ENCODE results near the gene CP.
"Not testable (repeated sequence)": the region's sequence is repeated elsewhere in the genome, so short reads cannot be mapped to it uniquely, and the experiment has no call there.

Gene CP

DNA sequence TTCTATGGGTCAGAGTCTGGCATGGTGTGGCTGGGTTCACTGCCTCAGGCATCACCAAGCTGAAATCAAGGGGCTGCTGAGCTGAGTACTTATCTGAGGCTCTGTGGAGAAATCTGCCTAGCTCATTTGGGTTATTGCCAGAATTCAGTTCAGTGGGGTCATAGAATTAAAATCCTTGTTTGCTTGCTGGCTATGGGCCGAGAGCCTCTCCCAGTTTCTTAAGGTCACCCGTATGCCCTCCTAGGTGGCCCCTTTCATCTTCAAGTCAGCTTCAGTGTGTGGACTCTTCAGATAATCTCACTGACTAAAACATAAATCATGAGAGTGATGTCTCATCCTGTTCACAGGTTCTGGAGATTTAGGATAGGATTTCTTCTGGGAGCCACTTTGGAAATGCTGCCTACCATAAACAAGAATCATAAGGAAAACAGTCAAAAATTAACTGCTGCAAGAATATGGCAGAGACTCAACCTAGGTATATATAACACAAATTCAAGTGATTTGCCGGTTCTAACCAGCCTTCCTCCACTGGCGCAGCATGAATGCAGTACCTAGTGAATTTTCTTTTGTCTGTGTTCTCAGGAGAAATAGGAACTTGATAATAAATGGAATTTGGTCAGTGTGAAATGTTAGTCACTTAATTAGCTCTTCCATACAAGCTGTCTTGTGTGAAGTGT lies 5.3 kb downstream of the CP start:
- H3K4me1 ChIP-seq: peaks cover 14% of the 10 kb centered on the region
- DNase-seq (ENCODE audit: low spot score in 2 of 2): no peak

DNA sequence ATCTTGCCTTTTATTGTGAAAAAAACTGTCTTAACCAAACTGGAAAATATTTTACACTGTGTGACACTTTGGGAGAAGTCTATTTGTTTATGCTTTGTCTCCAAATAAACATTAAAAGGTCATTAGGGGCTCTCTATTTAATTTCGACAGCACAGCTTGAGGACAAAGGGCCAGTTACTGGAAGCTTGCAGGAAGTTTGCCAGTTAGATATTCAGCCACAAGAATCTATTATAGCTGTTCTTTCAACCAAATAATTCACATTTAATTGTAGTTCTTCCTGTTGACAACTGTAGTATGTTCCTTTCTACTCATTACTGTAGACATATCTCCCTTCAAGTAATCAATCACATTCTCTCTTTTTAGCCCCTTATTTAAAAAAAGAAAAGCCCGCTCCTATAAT lies 6.1 kb downstream of the CP start:
- no peaks in the 10 kb centered on the region for H3K27me3 ChIP-seq (ENCODE audit: low read depth)
- H3K9me3 ChIP-seq: no peaks in the 10 kb centered on the region
- DNase-seq (ENCODE audit: low spot score in 2 of 2): no peak
- H3K4me3 ChIP-seq: no peak overlapping the region
- no peaks in the 10 kb centered on the region for H3K36me3 ChIP-seq (replicated peaks)
- in situ Hi-C loops (cut with MboI; ENCODE audit: low sequenced_read_pairs): no loop called here
- H3K4me1 ChIP-seq: peaks cover 6% of the 10 kb centered on the region; the same call in 1 of the 2 replicates

More for the DNA sequence above, 5.3 kb downstream of the CP start:
- in situ Hi-C loops (cut with MboI; ENCODE audit: low sequenced_read_pairs): no loop called here
- no peak overlapping the region for H3K4me3 ChIP-seq
- H3K36me3 ChIP-seq (replicated peaks): no peaks in the 10 kb centered on the region
- no peaks in the 10 kb centered on the region for H3K9me3 ChIP-seq
- H3K27me3 ChIP-seq (ENCODE audit: low read depth): no peaks in the 10 kb centered on the region

DNA sequence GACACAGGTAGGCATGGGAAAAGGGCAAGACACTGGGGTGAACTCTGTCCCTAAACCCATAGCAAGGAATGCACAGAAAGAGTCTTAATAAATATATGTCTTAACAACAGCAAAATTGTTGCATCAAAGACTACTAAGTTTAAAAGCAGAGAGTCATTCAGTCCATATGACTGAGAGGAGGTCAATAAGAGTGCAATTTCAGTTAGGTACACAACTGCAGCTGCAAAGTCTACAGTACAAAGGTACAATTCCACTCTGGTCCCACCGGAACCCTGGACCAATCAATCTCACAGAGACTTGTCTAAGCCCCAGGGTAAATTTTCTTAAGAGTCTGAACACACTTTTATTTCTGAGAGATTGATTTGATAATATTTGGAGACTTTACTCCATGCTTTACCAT lies 6.9 kb downstream of the CP start:
- no peaks in the 10 kb centered on the region for H3K9me3 ChIP-seq
- H3K27me3 ChIP-seq (ENCODE audit: low read depth): no peaks in the 10 kb centered on the region
- no peaks in the 10 kb centered on the region for H3K36me3 ChIP-seq (replicated peaks)
- H3K4me3 ChIP-seq: no peak overlapping the region
- peaks cover 6% of the 10 kb centered on the region; the same call in 1 of the 2 replicates for H3K4me1 ChIP-seq
- DNase-seq (ENCODE audit: low spot score in 2 of 2): no peak
- in situ Hi-C loops (cut with MboI; ENCODE audit: low sequenced_read_pairs): no loop called here

DNA sequence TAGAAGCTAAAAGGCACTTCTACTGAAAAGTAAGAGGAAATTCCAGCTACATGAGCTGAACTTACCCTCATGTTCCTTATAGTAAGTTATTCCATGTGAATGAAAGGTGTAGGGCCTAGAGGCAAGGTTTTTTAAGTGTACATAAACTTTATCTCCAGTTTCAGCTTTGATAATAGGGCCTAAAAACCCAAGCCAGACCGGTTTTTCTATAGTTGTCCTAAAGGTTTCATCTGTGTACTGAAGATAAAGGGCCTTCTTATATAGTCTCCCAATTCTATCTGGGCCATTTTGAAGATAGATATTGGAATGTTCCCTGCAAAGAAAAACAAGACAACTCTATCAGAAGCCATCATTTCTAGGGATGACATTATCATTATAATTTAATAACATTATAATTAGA lies 9.2 kb downstream of the CP start:
- Histone ChIP-seq H3K36me3 (replicated peaks) (no peaks in the 10 kb centered on the region), H3K27me3 (ENCODE audit: low read depth) (no peaks in the 10 kb centered on the region), H3K4me1 (peaks cover 9% of the 10 kb centered on the region; the same call in 1 of the 2 replicates), H3K4me3 (no peak overlapping the region), H3K9me3 (no peaks in the 10 kb centered on the region)
- DNase-seq (ENCODE audit: low spot score in 2 of 2): no peak
- in situ Hi-C loops (cut with MboI; ENCODE audit: low sequenced_read_pairs): no loop called here

DNA sequence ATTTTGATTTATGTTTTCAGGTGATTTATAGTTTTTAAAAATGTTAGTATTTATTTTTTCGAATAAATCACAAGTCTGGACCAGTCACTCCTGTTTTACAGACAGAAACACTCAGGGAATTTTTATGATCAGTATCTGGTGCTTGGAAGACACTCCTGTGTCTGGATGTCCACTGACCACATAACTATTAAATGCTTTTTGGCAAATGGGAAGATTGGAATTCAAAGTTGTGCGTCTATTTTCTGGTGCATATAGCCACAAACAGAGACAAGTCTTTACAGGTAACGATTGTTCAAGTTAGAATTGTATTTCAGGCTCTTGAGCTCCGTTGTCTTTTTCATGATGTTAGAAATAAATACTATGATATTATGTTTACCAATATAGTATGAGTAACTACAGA lies 12.2 kb downstream of the CP start:
- Histone ChIP-seq H3K4me1 (0 out of 2 replicates have a peak, but pooled peaks cover 3% of the 10 kb centered on the region), H3K4me3 (no peak overlapping the region), H3K27me3 (ENCODE audit: low read depth) (no peaks in the 10 kb centered on the region), H3K36me3 (replicated peaks) (no peaks in the 10 kb centered on the region), H3K9me3 (no peaks in the 10 kb centered on the region)
- no peak for DNase-seq (ENCODE audit: low spot score in 2 of 2)
- in situ Hi-C loops (cut with MboI; ENCODE audit: low sequenced_read_pairs): no loop called here

DNA sequence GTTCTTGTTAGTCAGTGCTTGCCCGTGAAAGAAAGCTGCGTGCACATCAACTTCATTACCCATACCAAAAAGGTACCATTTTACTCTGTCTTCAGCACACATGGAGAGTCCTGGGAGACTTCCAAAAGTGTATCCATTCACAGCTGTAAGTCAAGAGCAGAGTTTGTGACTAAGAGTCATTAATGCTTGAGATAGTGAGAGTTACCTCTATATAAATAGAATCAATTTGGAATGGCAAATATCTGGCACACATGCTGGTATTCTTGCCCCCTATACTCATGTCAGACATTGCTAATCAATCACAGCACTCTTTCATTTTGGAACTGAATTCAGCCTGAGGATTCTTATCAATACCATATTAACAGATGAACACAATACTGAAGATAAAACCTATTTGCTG lies 14.2 kb downstream of the CP start:
- Histone ChIP-seq H3K4me3 (no peak overlapping the region), H3K4me1 (0 out of 2 replicates have a peak, but pooled peaks cover 3% of the 10 kb centered on the region), H3K36me3 (replicated peaks) (no peaks in the 10 kb centered on the region), H3K9me3 (no peaks in the 10 kb centered on the region), H3K27me3 (ENCODE audit: low read depth) (no peaks in the 10 kb centered on the region)
- DNase-seq (ENCODE audit: low spot score in 2 of 2): no peak
- in situ Hi-C loops (cut with MboI; ENCODE audit: low sequenced_read_pairs): no loop called here

DNA sequence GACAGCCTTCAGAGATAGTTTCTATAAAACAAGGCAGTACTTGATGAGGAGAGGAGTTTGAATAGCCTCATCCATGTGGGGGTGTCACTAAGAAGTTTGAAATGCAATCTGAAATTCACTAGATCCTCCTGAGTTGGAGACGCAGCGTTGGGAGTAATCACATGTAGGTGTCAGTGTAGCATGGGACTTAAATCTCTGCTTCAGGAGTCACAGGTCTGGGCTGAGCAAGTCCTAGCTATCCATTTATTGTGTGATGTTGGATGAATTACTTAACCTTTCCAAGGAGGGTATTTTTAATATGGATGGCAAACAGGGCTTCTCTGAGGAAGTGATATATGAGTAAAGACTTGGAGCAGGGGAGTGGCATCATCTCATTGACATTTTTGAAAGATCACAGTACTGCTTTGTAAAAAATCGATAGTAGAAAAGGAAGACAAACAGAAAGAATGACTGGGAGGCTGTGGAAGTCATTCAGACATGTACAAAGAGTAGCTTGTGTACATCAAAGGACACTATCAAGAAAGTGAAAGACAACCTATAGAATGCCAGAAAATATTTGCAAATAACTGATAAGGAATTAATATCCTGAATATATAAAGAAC lies 17.1 kb downstream of the CP start:
- peaks cover 8% of the 10 kb centered on the region for H3K4me1 ChIP-seq

DNA sequence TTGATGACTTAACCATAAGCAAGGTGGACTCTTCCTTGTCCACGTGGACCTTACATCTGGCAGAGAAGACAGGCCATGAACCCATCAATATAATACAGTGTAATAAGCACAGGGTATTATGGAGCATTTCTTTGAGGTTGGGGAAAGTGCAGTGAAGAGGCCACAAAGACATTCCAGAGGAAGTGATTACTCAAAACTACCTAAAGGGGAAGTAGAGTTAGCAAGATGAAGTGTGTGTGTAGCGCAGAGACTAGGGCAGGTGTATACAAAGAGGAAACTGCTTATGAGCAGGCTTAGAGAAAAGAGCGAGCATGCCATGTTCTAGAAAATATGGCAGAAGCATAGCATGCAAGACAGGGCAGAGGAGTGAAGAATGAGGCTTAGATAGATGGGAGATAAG lies 17.9 kb downstream of the CP start:
- Histone ChIP-seq H3K36me3 (replicated peaks) (no peaks in the 10 kb centered on the region), H3K9me3 (no peaks in the 10 kb centered on the region), H3K4me3 (no peak overlapping the region), H3K4me1 (peaks cover 14% of the 10 kb centered on the region), H3K27me3 (ENCODE audit: low read depth) (no peaks in the 10 kb centered on the region)
- in situ Hi-C loops (cut with MboI; ENCODE audit: low sequenced_read_pairs): no loop called here
- no peak for DNase-seq (ENCODE audit: low spot score in 2 of 2)

More for the DNA sequence above, 17.1 kb downstream of the CP start:
- no peaks in the 10 kb centered on the region for H3K27me3 ChIP-seq (ENCODE audit: low read depth)
- H3K36me3 ChIP-seq (replicated peaks): no peaks in the 10 kb centered on the region
- no peak for DNase-seq (ENCODE audit: low spot score in 2 of 2)
- in situ Hi-C loops (cut with MboI; ENCODE audit: low sequenced_read_pairs): no loop called here
- no peaks in the 10 kb centered on the region for H3K9me3 ChIP-seq
- no peak overlapping the region for H3K4me3 ChIP-seq

DNA sequence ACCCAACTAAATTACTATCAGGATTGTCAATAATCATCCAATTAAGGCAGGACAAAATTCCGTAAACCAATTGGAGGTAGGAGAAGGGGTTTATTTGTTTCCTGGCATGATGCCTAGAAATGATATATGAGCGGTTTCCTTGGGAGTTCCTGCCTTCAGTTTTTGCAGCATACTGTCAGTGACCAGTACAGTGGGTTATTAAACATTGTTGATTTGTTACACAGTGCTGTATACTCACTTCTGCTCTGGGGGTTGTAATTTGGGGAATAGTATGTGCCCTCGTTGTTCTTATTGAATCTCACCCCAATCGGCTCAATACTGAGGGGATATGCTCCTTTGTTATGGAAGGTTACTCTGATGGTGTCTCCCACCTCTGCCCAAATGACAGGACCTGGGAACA lies 22.2 kb downstream of the CP start:
- Histone ChIP-seq H3K4me1 (peaks cover 47% of the 10 kb centered on the region), H3K4me3 (no peak overlapping the region), H3K36me3 (replicated peaks) (no peaks in the 10 kb centered on the region), H3K9me3 (no peaks in the 10 kb centered on the region), H3K27me3 (ENCODE audit: low read depth) (no peaks in the 10 kb centered on the region)
- peak in 1 of 2 experiments; percentile 38 for DNase-seq (ENCODE audit: low spot score in 2 of 2)
- in situ Hi-C loops (cut with MboI; ENCODE audit: low sequenced_read_pairs): no loop called here

DNA sequence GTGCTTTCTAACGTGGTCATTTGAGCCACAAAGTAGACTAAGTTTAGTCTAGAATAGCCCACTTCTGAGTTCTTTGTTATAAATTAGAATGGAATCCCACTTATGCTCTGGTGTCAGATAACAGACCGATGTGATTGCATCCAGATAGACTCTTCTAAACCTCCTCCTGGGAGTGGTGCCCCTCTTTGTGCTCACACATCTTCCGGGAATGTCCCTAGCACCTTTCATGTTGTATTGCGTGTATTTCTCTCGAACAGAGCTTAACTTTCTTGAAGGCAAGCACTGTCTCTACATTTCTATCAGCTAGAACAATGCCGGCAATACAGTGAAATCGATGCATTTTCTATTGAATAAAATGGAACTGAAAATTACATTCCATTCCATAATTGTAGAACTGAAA lies 23.0 kb downstream of the CP start:
- Histone ChIP-seq H3K27me3 (ENCODE audit: low read depth) (no peaks in the 10 kb centered on the region), H3K9me3 (no peaks in the 10 kb centered on the region), H3K4me3 (no peak overlapping the region), H3K36me3 (replicated peaks) (no peaks in the 10 kb centered on the region), H3K4me1 (peaks cover 47% of the 10 kb centered on the region)
- peak; percentile 59 to 78 for DNase-seq (ENCODE audit: low spot score in 2 of 2)
- in situ Hi-C loops (cut with MboI; ENCODE audit: low sequenced_read_pairs): no loop called here

DNA sequence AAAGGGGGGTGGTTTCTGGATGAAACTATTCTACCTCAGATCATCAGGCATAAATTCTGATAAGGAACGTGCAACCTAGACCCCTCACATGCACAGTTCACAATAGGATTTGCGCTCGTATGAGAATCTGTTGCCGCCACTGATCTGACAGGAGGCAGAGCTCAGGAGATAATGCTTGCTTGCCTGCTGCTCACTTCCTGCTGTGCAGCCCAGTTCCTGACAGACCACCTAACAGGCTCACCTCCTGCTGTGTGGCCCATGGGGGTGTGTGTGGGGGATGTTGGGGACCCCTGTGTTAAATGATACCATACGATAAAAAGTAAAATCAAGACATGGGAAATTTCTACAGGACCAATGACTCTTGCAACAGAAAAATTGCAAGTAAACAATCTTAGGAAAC lies 24.0 kb downstream of the CP start:
- Histone ChIP-seq H3K4me3 (no peak overlapping the region), H3K36me3 (replicated peaks) (no peaks in the 10 kb centered on the region), H3K9me3 (no peaks in the 10 kb centered on the region), H3K27me3 (ENCODE audit: low read depth) (no peaks in the 10 kb centered on the region), H3K4me1 (peaks cover 47% of the 10 kb centered on the region)
- in situ Hi-C loops (cut with MboI; ENCODE audit: low sequenced_read_pairs): no loop called here
- no peak for DNase-seq (ENCODE audit: low spot score in 2 of 2)

DNA sequence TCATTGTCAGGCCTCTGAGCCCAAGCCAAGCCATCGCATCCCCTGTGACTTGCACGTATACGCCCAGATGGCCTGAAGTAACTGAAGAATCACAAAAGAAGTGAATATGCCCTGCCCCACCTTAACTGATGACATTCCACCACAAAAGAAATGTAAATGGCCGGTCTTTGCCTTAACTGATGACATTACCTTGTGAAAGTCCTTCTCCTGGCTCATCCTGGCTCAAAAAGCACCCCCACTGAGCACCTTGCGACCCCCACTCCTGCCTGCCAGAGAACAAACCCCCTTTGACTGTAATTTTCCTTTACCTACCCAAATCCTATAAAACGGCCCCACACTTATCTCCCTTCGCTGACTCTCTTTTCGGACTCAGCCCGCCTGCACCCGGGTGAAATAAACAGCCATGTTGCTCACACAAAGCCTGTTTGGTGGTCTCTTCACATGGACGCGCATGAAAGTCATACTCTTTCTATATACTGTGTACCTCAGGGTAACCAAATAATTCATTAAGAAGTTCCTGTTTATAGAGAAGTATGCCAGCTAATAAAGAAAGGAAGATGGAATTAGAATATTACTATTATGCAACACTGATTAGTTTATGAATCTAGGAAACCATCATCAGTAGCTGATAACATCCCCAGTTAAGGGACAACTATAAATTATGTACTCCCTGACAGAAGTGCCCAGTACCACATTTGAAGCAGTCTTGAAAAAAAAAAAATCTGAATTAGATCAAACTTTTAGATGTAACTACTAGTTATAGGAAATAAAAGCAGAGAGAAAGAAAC lies 24.6 kb downstream of the CP start:
- H3K27me3 ChIP-seq (ENCODE audit: low read depth); H3K9me3 ChIP-seq; H3K4me3 ChIP-seq; in situ Hi-C loops (cut with MboI; ENCODE audit: low sequenced_read_pairs); DNase-seq (ENCODE audit: low spot score in 2 of 2); H3K36me3 ChIP-seq (replicated peaks): not testable (repeated sequence)
- H3K4me1 ChIP-seq: peaks cover 47% of the 10 kb centered on the region

DNA sequence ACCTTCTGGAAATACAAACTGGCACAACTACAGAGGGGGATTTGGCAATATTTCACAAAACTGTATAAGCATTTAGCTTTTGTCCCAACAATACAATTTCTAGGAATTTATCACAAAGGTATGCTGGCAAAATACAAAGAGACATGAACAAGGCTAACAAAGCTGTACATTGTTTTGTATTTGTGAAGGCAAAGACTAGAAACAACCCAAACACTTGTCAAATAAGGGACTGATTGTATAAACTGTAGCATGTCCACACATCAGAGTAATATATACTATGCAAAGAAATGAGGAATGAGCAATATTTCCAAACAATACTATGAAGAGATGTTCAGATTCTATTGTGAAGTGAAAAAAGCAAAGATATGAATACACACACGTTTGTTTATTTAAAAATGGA lies 26.4 kb downstream of the CP start:
- H3K27me3 ChIP-seq (ENCODE audit: low read depth): no peaks in the 10 kb centered on the region
- no peaks in the 10 kb centered on the region for H3K9me3 ChIP-seq
- no peaks in the 10 kb centered on the region for H3K36me3 ChIP-seq (replicated peaks)
- peaks cover 47% of the 10 kb centered on the region for H3K4me1 ChIP-seq
- H3K4me3 ChIP-seq: no peak overlapping the region
- in situ Hi-C loops (cut with MboI; ENCODE audit: low sequenced_read_pairs): no loop called here
- no peak for DNase-seq (ENCODE audit: low spot score in 2 of 2)

DNA sequence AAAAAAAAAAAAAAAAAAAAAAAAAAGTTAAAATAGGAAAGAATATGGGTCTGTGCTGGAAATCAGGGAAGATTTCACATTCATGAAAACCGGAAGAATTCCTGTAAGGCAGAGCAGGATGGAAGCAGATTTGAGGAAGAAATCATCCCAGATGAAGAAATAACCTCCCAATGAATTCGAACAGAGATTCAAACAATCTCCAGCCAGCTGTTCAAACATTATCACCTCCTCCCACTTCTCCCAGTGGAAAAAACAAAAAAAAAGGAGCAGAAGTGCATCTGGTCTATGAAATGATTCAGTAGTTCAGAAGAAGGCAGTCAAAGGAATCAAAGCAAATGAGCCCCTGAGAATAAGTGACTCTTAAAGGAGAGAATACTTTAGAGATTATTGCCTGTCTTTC lies 33.1 kb downstream of the CP start:
- no peaks in the 10 kb centered on the region for H3K36me3 ChIP-seq (replicated peaks)
- no peaks in the 10 kb centered on the region for H3K4me1 ChIP-seq
- no peaks in the 10 kb centered on the region for H3K27me3 ChIP-seq (ENCODE audit: low read depth)
- DNase-seq (ENCODE audit: low spot score in 2 of 2): no peak
- no peaks in the 10 kb centered on the region for H3K9me3 ChIP-seq
- no peak overlapping the region for H3K4me3 ChIP-seq
- in situ Hi-C loops (cut with MboI; ENCODE audit: low sequenced_read_pairs): no loop called here
